AG09309 (cell line): Measurements from ENCODE around the gene CTSG.
"Not testable (repeated sequence)": the region's sequence is repeated elsewhere in the genome, so short reads cannot be mapped to it uniquely, and the experiment has no call there.

ENCODE experiments used
- DNase-seq: peaks from one replicate; pipeline ENCODE4 v3.0.0-alpha.2; 2010; ENCODE audit warnings: low read depth
- H3K4me3 ChIP-seq: 2 replicates; pipeline ENCODE4 v1.5.1; 2011; ENCODE audit warnings: mild to moderate bottlenecking, low read depth, low read length, moderate library complexity; ENCODE audit not compliant: control insufficient read depth
- CTCF ChIP-seq: IDR thresholded peaks from 2 replicates; pipeline ENCODE4 v1.5.1; 2011; ENCODE audit warnings: mild to moderate bottlenecking, low read depth, low read length, inconsistent platforms; ENCODE audit not compliant: insufficient read depth, control insufficient read depth; ENCODE audit errors: missing control alignments

CTSG gene

GRCh38 chr14:24607081-24607480, 31.0 kb upstream of the CTSG start:
- TF ChIP-seq CTCF, result no peak
- DNase-seq, result no peak

GRCh38 chr14:24606297-24606696, 30.2 kb upstream of the CTSG start:
- TF ChIP-seq CTCF, result no peak
- no peak overlapping the region for H3K4me3 ChIP-seq
- no peak for DNase-seq

More at GRCh38 chr14:24607081-24607480, 31.0 kb upstream of the CTSG start:
- H3K4me3 ChIP-seq, result no peak overlapping the region

- DNase-seq, result no peak
- no peak overlapping the region for H3K4me3 ChIP-seq
- peak; percentile 56 for TF ChIP-seq CTCF
These were observed 29.6 kb upstream of the CTSG start for GRCh38 chr14:24605435-24606190.

- no peak for TF ChIP-seq CTCF
- H3K4me3 ChIP-seq, result no peak overlapping the region
- no peak for DNase-seq
These were observed 21.4 kb upstream of the CTSG start for GRCh38 chr14:24597403-24597802.

- H3K4me3 ChIP-seq, result no peak overlapping the region
- no peak for TF ChIP-seq CTCF
- no peak for DNase-seq
These were observed 19.2 kb upstream of the CTSG start for GRCh38 chr14:24595073-24595808.

DNA sequence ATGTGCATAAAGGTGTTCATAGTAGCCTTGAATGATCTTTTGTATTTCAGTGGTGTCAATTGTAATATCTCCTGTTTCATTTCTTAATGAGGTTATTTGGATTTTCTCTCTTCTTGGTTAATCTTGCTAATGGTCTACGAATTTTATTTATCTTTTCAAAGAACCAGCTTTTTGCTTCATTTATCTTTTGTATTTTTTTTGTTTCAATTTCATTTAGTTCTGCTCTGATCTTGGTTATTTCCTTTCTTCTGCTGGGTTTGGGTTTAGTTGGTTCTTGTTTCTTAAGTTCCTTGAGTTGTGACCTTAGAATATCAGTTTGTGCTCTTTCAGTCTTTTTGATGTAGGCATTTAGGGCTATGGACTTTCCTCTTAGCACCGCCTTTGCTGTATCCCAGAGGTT, 15.0 kb upstream of the CTSG start:
- not testable (repeated sequence) for DNase-seq, H3K4me3 ChIP-seq

DNA sequence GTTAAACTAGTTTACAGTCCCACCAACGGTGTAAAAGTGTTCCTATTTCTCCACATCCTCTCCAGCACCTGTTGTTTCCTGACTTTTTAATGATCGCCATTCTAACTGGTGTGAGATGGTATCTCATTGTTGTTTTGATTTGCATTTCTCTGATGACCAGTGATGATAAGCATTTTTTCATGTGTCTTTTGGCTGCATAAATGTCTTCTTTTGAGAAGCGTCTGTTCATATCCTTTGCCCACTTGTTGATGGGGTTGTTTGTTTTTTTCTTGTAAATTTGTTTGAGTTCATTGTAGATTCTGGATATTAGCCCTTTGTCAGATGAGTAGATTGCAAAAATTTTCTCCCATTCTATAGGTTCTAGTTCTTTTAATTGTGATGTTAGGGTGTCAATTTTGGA, 8.4 kb upstream of the CTSG start:
- DNase-seq, H3K4me3 ChIP-seq: not testable (repeated sequence)
